Limb (tissue), 2 donors: ENCODE data around the gene MTG2.

Experiments used
- DNase-seq, 2 donors: peaks; one replicate each; pipeline ENCODE4 v3.0.0-alpha.2; 2016; ENCODE audit errors: extremely low spot score in 2 of 2

Gene MTG2

DNA sequence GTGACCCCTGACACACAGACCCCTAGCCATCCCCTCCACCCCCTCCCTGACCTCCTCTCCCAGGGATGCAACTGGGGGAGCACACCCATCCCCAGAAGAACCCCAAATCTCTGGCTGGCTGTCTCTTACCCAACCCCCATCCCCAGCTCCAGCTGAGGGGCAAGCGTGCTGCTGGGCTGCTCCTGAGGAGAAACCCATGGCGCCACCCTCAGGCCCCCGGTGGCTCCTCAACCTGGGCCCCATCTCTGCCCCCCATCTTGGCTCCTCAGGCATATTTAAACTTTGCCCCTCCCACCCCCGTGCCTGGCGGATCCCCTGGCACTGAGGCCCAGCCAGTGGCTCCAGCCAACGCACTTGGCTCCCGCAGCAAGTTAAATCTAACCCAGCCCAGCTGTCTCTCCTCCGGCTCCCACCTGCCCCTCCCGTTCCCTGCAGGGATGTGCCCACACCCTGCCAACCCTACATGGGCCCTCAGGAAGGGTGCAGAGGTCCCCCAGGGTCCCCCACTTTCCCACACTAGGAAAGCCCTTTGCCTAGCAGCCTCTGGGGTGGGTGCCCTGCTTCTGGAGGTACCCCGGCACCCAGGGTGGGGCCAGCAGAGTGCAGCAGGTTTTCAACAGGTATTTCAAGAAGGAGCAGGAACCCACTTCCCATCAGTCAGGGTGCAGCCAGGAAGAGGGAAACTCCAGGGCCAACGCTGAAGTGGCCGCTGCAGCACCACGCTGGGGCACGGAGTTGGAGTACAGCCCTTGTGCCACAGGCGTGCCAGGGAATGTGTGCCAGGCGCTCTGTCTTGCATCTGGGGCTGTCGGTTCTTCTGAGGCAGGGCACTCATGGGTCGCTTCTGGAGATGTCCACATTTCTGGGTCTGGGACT, 50.2 kb downstream of the MTG2 start:
- no peak for DNase-seq

GRCh38 chr20:62233684-62234083, 50.9 kb downstream of the MTG2 start:
- no peak for DNase-seq

- DNase-seq, result no peak
These were observed 51.5 kb downstream of the MTG2 start for GRCh38 chr20:62234339-62234738.

- no peak for DNase-seq
These were observed 52.4 kb downstream of the MTG2 start for GRCh38 chr20:62235001-62235776.

DNA sequence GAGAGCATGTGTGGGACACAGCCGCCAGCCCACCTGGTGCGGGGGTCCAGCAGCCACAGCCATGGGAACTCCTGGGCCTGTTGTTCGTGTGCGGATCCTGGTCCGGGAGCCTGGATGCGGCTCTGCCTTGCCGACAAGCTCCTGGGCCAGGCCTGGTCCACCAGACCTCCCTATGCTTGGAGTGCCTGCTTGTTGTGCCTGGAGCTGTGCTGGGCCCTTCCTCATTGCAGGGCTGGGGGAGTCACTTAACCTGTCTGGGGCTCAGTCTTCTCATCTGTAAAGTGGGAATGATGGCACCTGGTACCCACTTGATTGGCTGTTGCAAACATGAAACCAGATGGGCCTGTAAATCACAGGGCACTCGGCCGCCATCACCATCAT, 52.9 kb downstream of the MTG2 start:
- DNase-seq, result no peak

- DNase-seq, result no peak
These were observed 53.4 kb downstream of the MTG2 start for GRCh38 chr20:62236200-62236599.

- peak in 1 of 2 donors; percentile 58 for DNase-seq
These were observed 54.1 kb downstream of the MTG2 start for GRCh38 chr20:62236766-62237513.

GRCh38 chr20:62237514-62237800, 54.6 kb downstream of the MTG2 start:
- no peak for DNase-seq

GRCh38 chr20:62237801-62238568, 55.2 kb downstream of the MTG2 start, which contains the start of gene OSBPL2:
Gene OSBPL2, plus strand, starts transcription at chr20:62238521. Its CDS starts 17,664 bp downstream, at chr20:62256185.
- peak; percentile 97 to 100 for DNase-seq

DNA sequence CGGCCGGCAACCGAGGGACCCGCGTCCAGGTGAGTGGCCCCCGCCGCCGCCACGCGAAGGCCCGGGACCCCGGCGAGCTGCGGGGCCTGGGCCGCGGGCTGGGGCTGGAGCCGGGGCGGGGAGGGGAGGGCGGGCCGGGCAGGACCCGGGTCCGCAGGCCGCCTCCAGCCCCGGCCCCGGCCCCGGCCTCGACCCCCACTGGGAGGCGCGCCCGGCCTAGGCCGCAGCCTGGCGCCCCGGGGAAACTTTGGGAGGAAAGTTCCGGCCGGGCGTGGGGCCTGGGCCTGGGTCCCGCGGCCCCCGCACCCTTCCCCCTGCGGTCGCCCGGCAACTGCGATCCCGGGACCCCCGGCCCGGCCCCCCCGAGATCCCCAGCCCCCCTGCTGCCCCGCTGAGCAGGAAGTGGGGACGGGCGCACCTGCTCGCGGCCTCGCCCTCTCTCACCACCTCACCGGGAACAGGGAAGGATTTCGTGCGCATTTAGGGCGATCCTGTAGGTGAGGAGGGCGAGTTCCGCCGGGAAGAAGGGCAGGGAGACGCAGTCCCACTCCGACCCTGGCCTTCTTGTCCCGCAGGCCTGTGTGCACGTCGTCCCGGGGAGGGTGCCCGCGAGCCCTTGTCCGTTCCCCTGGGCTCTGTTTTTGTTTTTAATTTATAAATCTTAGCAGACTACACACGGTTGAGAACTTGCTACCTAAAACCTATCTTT, 55.9 kb downstream of the MTG2 start:
- no peak for DNase-seq

- no peak for DNase-seq
These were observed 56.6 kb downstream of the MTG2 start for GRCh38 chr20:62239278-62239879.

GRCh38 chr20:62240020-62240685, 57.3 kb downstream of the MTG2 start:
- DNase-seq, result no peak

- DNase-seq, result no peak
These were observed 58.7 kb downstream of the MTG2 start for GRCh38 chr20:62241506-62241905.

DNA sequence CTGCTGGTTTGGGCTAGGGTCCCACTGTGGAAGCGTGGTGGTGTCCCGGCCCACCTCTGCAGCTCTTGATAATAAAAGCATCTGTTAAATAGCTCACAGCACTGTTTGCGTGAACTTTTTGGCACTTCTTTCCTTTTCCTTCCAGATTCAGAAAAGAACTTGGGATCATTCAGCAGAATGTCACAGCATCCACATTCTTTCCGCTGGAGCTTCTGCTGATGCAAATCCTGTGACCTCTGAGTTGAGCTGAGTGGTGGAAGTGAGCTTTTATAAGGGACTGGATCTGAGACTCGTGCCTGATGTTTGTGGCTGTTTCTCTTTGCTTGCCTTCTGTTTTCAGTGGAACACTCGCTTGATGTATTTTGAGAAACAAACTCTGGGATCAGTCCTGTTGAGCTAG, 59.3 kb downstream of the MTG2 start:
- no peak for DNase-seq

- no peak for DNase-seq
These were observed 60.3 kb downstream of the MTG2 start for GRCh38 chr20:62243106-62243505.

DNA sequence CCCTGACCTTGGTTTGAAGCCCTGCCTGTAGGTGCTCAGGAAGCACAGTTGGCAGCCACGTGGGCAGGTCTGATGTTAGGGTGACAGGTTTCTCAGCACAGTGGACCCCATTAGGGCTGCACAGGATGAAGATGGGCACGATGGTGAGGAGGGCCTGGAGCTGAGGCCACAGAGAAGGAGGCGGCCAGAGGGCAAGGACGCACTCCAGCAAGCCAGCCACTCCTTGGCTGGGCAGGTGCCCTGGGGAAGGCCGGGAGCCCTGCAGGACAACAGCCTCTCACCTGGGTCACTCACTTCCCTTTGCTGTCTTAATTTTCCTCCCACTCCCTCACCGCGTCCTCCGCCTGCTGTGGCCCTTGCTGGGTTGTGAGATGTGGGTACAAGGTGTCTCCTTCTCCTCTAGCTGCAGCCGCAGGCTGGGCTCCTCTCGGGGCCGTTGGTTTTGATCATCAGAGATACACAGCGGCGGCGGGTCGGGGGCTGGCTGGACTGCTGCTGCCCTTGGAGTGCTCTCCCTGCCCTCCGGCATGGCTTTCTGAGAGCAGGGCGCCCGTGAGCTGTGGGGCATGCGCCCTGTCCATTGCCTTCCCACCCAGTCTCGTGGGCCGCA, 61.2 kb downstream of the MTG2 start:
- no peak for DNase-seq

- no peak for DNase-seq
These were observed 61.8 kb downstream of the MTG2 start for GRCh38 chr20:62244644-62245108.

- DNase-seq, result no peak
These were observed 63.1 kb downstream of the MTG2 start for GRCh38 chr20:62245911-62246280.

- no peak for DNase-seq
These were observed 63.6 kb downstream of the MTG2 start for GRCh38 chr20:62246431-62246830.
